Measurements from ENCODE around the gene LRFN4. TPM values are rescaled to one million over a fixed set of nuclear protein-coding genes. Genes with fewer than 3 reads are reported as not detected.

The LRFN4 gene
- total RNA-seq, 2 donors from 2014 or later: 14.3 to 15.5 TPM

DNA sequence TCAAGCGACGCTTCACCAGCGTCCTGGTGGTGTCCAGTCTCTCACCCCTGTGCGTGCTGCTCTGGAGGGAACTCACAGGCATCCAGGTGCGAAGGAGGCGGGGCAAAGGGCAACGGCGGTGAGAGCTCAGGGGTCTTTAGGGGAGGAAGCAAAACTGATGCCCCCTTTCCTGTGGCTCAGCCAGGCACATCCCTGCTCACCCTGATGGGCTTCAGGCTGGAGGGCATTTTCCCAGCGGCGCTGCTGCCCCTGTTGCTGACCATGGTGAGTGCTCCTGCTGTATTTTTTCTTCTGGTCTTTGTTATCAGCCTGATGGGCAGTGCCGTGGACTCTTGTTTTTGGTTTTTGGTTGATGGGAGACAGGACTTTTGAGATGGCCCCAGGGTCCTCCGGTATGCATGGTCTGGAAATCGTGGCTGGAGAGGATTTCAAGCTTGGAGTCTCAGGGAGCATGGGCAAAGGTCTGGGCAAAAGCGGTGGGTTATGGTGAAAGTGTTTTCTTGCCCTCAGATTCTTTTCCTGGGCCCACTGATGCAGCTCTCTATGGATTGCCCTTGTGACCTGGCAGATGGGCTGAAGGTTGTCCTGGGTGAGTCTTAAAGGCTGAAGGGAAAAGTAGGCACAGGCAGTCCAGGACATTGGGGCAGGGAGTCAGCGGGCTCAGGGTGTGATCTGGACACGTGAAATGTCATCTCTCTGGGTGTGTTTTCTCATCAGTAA is 12.9 kb upstream of the LRFN4 start:
- ATAC-seq (no peak), DNase-seq (no peak)
- intact Hi-C loops (cut with DNase I): no loop called here

GRCh38 chr11:66844496-66845142 is 12.2 kb upstream of the LRFN4 start:
- no peak for DNase-seq
- ATAC-seq: no peak
- intact Hi-C loops (cut with DNase I): no loop called here

DNA sequence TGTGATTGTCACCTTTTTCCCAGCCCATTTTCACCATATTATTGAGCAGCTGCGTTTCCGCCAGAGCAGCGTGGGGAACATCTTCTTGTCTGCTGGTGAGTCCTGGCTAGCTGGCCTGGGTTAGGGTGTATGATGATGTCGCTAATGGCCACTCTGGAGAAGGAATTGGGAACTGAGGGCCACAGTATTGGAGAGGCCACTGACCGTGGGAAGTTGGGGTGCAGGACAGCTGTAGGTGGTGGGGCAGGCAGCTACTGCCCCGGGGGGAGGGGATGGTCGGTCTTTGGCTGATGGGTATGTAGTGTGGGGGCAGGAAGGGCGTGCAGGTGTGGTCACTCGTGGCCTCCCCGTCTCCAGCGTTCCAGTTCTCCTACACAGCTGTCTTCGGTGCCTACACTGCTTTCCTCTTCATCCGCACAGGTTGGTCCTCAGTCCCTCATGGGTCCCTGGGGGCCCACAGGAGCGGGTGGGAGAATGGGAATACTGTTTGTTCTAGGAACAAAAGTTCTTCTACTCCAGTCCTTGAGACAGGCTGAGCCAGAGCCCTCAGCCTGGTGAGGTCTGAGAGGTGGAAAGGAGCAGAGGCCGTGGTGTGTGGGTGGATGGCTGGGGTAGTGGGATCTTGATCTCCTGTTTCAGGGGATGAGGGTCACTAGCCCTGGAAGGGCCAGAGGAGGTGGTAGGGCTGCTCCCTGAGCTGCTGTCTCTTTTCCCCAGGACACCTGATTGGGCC is 11.6 kb upstream of the LRFN4 start:
- intact Hi-C loops (cut with DNase I): no loop called here
- no peak for ATAC-seq
- no peak for DNase-seq

DNA sequence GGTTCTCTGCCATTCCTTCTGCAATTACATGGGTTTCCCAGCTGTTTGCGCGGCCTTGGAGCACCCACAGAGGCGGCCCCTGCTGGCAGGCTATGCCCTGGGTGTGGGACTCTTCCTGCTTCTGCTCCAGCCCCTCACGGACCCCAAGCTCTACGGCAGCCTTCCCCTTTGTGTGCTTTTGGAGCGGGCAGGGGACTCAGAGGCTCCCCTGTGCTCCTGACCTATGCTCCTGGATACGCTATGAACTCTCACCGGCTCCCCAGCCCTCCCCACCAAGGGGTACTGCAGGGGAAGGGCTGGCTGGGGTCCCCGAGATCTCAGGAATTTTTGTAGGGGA is 11.0 kb upstream of the LRFN4 start:
- ATAC-seq (no peak), DNase-seq (no peak)
- intact Hi-C loops (cut with DNase I): no loop called here

DNA sequence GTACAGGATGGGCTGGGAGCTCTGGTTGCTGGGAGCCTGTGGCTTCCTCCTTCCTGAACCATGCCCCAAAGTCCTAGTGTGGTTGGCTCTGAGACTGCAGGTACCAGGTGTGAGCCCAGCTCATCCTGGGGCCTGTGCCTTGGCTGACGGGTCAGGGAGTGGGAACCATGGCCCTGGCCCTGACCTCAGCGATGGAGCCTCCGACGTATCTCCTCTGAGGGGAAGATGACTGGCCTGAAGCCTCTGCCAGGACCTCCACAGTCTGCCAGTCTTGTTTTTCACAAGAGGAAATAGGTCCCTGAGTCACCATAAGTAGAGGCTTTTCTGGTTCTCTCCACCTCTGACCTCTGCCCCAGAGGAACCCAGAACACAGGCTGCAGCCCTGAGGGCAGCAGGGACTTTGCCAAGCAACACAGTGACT is 10.2 kb upstream of the LRFN4 start:
- DNase-seq: no peak
- intact Hi-C loops (cut with DNase I): no loop called here
- ATAC-seq: no peak

DNA sequence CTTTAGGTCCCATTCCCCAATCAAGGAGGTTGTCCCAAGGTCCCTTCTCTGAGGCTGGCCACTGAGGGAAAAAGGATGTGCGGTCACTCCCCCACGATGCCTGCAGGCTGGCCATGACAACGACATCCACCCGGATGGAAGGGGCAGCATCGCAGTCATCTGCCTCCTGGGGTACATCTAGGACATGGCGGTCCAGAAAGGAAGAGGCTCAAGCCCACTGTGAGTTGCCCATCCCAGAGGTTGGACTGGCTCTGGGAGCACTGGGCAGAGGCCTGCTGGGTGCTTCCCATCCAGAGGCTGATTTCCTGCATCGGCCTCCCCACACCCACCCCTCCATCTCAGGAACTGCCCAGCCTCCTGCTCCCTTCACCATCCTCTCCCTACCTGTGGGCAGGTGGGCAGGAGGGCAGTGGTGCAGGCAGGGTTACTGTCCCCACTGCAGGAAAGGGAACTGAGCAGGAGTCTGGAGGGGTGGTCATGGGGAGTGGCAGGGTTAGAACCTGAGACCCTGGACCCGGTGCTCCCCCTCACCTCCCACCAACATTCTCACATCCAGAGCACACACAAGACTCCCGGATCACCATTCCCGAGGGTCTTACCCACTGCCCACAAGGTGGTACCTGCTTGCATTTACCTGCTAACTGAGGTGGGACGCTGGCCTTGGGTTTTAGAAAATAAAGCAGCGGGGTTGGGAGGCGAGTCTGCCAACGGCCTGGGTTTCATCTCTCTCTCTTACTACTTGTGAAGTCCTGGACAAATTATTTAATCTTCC is 9.2 kb upstream of the LRFN4 start:
- DNase-seq (no peak), ATAC-seq (no peak)
- intact Hi-C loops (cut with DNase I): no loop called here

DNA sequence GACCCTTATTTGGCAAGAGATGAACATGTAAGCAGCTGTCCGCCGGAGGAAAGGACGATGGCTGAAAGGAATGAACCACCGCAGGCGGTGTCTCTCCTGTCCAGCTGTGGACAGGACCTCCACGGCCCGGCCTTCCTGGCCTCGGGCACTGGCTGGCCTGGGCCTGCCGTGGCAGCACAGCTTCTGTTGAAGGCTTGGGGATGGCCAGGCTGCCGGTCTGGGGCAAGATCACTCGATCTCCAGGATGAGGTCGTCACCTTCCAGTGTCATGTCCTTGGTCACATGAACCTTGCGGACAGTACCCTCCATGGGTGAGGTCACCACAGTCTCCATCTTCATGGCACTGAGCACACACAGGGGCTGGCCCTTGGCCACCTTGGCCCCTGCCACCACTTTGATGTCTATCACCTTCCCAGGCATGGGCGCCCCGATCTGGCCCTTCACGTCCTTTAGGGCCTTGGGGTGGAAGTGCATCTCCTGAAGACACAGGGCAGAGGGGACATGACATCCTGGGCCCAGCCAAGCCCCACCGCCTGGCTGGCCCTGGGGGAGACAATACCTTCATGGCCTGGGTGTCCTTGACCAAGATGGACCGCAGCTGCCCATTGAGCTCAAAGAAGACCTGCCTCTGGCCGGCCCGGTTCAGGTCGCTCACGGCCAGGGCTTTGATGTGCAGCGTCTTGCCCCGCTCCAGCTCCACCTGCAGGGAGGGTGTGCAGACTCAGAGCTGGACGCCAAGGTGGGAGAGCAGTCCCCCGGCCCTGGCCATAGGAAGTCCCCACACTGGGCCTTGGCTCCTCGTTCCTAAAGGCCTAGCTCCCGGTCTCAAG is 8.0 kb upstream of the LRFN4 start:
- DNase-seq (no peak), ATAC-seq (no peak)
- intact Hi-C loops (cut with DNase I): no loop called here

GRCh38 chr11:66849501-66850234 is 7.2 kb upstream of the LRFN4 start:
- intact Hi-C loops (cut with DNase I): no loop called here
- ATAC-seq (no peak), DNase-seq (no peak)

DNA sequence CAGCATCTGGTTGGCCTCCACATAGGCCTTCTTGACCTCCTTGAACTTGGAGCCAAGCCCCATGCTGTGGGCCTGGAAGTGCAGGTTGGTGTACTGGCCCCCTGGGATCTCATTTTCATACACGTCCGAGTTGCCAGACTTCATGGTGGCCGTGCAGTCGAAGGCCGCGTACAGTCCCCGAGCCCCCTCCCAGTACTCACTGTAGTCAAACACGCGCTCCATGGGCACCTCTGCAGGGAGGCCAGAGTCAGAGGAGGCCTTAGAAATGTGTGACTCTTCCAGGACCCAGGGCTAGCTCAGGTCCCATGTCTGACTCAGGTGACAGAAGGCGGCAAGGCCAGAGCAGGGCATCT is 6.7 kb upstream of the LRFN4 start:
- no peak for DNase-seq
- intact Hi-C loops (cut with DNase I): no loop called here

DNA sequence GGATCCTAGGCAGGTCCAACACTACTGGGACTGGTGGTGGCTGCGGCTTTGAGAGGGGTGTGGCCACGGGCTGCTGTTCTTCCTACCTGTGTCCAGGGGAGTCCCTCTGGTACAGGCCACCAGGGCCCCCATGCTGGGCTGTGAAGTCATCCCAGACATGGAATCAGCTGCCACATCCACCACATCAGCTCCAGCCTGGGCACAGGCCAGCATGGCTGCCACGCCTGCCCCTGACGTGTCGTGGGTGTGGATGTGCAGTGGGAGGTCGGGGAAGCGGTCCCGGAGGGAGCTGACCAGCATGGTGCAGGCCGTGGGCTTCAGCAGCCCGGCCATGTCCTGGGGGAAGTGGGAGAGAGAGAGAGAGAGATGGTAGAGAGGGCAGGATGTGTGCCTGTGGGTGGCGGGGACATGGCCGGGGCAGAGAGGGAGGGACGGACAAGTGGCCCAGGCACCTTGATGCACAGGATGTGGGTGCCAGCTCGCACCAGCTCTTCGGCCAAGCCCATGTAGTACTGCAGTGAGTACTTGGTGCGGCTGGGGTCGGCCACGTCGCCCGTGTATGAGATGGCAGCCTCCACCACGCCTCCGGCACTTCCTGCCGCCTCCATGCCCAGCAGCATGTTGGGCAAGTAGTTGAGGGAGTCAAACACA is 6.2 kb upstream of the LRFN4 start:
- intact Hi-C loops (cut with DNase I): no loop called here
- ATAC-seq (no peak), DNase-seq (no peak)

More for the DNA sequence above, 6.7 kb upstream of the LRFN4 start:
- ATAC-seq: no peak

- intact Hi-C loops (cut with DNase I): no loop called here
- DNase-seq (no peak), ATAC-seq (no peak)
These were observed 5.6 kb upstream of the LRFN4 start for GRCh38 chr11:66851239-66851596.

GRCh38 chr11:66851698-66852465 is 5.0 kb upstream of the LRFN4 start:
- no peak for DNase-seq
- intact Hi-C loops (cut with DNase I): no loop called here

GRCh38 chr11:66852466-66853241 is 4.2 kb upstream of the LRFN4 start:
- DNase-seq (no peak), ATAC-seq (no peak)
- intact Hi-C loops (cut with DNase I): no loop called here

More at GRCh38 chr11:66851698-66852465, 5.0 kb upstream of the LRFN4 start:
- ATAC-seq: no peak

DNA sequence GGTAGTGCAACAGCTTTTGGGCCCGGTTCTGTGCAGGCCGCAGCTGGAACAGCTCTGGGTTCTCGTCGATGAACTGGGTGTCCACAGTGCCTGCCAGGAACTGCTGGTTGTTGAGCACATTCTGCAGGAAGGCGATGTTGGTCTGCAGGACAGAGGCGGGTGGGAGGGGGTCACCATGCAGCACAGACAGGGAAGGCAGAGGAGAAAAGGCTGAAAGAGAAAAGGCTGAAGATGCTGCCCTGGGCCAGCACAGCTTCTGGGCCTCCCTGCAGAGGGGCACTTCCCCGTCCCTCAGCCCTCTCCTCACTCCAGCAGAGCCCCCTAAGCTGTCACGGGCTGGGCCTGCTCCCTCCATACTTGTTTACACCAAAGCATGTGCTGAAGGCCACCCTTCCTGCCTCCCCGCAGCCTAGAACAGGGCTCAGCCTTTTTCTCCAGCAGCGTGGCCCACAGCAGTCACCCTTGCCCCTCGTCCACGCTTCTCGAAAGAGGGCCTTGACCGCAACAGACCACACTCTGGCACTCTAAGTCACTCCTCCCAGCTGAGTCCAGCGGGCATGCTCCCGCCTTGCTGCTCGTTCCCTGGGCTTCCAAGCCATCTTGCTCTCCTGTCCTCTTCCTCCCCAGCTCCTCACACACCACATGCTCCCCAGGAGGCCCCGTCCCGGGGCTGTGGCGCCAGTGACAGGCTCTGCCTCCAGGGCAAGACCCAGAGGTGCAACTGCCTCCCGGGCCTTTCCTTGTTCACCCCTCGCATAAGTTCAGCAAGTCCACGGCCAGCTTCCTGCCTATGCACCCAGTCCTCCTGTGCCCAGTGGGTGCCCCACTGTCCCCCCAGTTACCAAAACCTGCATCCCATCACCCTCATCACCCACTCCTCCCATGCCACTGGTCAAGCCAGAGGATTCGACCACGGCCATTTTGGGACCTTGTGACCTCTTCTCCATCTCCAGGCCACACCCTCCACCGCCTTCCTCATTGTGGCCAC is 3.3 kb upstream of the LRFN4 start:
- ATAC-seq (no peak), DNase-seq (no peak)
- intact Hi-C loops (cut with DNase I): no loop called here

DNA sequence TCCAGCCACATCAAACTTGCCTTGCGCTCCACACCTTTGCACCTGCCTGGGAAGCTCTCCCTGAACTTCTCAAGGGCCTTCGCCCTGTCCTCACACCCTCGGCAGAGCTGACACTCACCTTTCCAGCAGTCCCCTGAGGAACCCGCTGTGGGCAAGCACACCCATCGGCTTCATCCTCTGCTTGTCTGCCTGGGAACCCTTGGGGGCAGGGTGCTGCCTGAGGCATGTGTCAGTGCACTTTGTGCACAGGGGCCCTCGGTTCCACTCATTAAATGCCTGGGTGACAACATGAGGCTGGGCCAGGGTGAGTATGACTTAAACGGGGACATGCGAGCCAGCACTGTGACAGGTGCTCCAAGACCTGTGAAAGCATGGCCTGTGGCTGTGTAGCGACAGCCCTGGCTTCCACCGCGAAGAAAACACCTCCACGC is 2.6 kb upstream of the LRFN4 start:
- no peak for ATAC-seq
- DNase-seq: no peak
- intact Hi-C loops (cut with DNase I): no loop called here

All from left cardiac atrium (tissue), 4 donors.